Nephron (organoid): ENCODE data around the gene ADAMTS10.
"Not testable (repeated sequence)": the region's sequence is repeated elsewhere in the genome, so short reads cannot be mapped to it uniquely, and the experiment has no call there.

ENCODE experiments used
- H3K27ac Mint-ChIP-seq, 3 experiments: 2 replicates each; pipeline ENCODE4 v1.8.0; 2020; ENCODE audit warnings: mixed read lengths in 3 of 3, mild to moderate bottlenecking in 2 of 3, moderate library complexity in 1 of 3
- H3K27me3 Mint-ChIP-seq: 2 replicates; pipeline ENCODE4 v1.8.0; 2021; ENCODE audit warnings: low read depth, mild to moderate bottlenecking, moderate library complexity, mixed read lengths
- H3K36me3 Mint-ChIP-seq: 2 replicates; pipeline ENCODE4 v1.8.0; 2020; ENCODE audit warnings: low read depth, mixed read lengths
- H3K4me1 Mint-ChIP-seq: 2 replicates; pipeline ENCODE4 v1.8.0; 2020; ENCODE audit warnings: mixed read lengths
- H3K4me3 Mint-ChIP-seq, 3 experiments: 2 replicates each; pipeline ENCODE4 v1.8.0; 2020; ENCODE audit warnings: mild to moderate bottlenecking in 3 of 3, mixed read lengths in 3 of 3, moderate library complexity in 2 of 3
- H3K9me3 Mint-ChIP-seq: 2 replicates; pipeline ENCODE4 v1.8.0; 2020; ENCODE audit warnings: mixed read lengths
- CTCF ChIP-seq, 3 experiments: fragments of 200-600 bp; sonication (generic); IDR thresholded peaks; one replicate each; pipeline ENCODE4 v1.5.0; 2021; ENCODE audit warnings: antibody characterized with exemption in 3 of 3; ENCODE audit not compliant: unreplicated experiment in 3 of 3

The ADAMTS10 gene

GRCh38 chr19:8577741-8578140 is 32.8 kb downstream of the ADAMTS10 start:
- peaks cover 26% of the 10 kb centered on the region for H3K27me3 Mint-ChIP-seq
- TF ChIP-seq CTCF (IDR thresholded peaks at IDR 0.05; ENCODE audit: unreplicated experiment in 3 of 3), result no peak

GRCh38 chr19:8577247-8577646 is 33.3 kb downstream of the ADAMTS10 start, which contains the start of gene MYO1F:
TSS of gene MYO1F (minus strand) at chr19:8577442. CDS start at chr19:8577309, 133 bp downstream.
- Mint-ChIP-seq H3K4me3 (no peak within 1 kb of the TSS), H3K27me3 (peaks cover 26% of the 10 kb centered on the region), H3K4me1 (peaks cover 12% of the 10 kb centered on the region), H3K9me3 (no peaks in the 10 kb centered on the region), H3K36me3 (no peaks in the 10 kb centered on the region), H3K27ac (no peak within 1 kb of the TSS)
- no peak for TF ChIP-seq CTCF (IDR thresholded peaks at IDR 0.05; ENCODE audit: unreplicated experiment in 3 of 3)

More at GRCh38 chr19:8577741-8578140, 32.8 kb downstream of the ADAMTS10 start:
- H3K9me3 Mint-ChIP-seq, result no peaks in the 10 kb centered on the region
- H3K27ac Mint-ChIP-seq, result no peak overlapping the region
- H3K36me3 Mint-ChIP-seq, result peaks cover under 1% of the 10 kb centered on the region
- H3K4me3 Mint-ChIP-seq, result no peak overlapping the region
- H3K4me1 Mint-ChIP-seq, result peaks cover 12% of the 10 kb centered on the region

GRCh38 chr19:8576273-8576993 is 34.1 kb downstream of the ADAMTS10 start:
- Mint-ChIP-seq H3K4me3 (no peak overlapping the region), H3K27me3 (peaks cover 26% of the 10 kb centered on the region), H3K4me1 (peaks cover 12% of the 10 kb centered on the region), H3K9me3 (no peaks in the 10 kb centered on the region), H3K27ac (no peak overlapping the region), H3K36me3 (no peaks in the 10 kb centered on the region)
- no peak for TF ChIP-seq CTCF (IDR thresholded peaks at IDR 0.05; ENCODE audit: unreplicated experiment in 3 of 3)

GRCh38 chr19:8575467-8575997 is 35.0 kb downstream of the ADAMTS10 start:
- Mint-ChIP-seq H3K4me3 (no peak overlapping the region), H3K4me1 (peaks cover 12% of the 10 kb centered on the region), H3K9me3 (no peaks in the 10 kb centered on the region), H3K27me3 (peaks cover 26% of the 10 kb centered on the region), H3K36me3 (no peaks in the 10 kb centered on the region), H3K27ac (no peak overlapping the region)
- no peak for TF ChIP-seq CTCF (IDR thresholded peaks at IDR 0.05; ENCODE audit: unreplicated experiment in 3 of 3)

GRCh38 chr19:8574619-8574922 is 35.9 kb downstream of the ADAMTS10 start:
- H3K4me3 Mint-ChIP-seq, H3K27ac Mint-ChIP-seq: not testable (repeated sequence)
- H3K4me1 Mint-ChIP-seq, result peaks cover 12% of the 10 kb centered on the region

GRCh38 chr19:8573316-8573715 is 37.2 kb downstream of the ADAMTS10 start:
- no peak overlapping the region for H3K27ac Mint-ChIP-seq
- H3K27me3 Mint-ChIP-seq, result peaks cover 19% of the 10 kb centered on the region
- no peak overlapping the region for H3K4me3 Mint-ChIP-seq
- no peak for TF ChIP-seq CTCF (IDR thresholded peaks at IDR 0.05; ENCODE audit: unreplicated experiment in 3 of 3)
- H3K36me3 Mint-ChIP-seq, result no peaks in the 10 kb centered on the region
- no peaks in the 10 kb centered on the region for H3K9me3 Mint-ChIP-seq
- H3K4me1 Mint-ChIP-seq, result peaks cover 9% of the 10 kb centered on the region

More at GRCh38 chr19:8574619-8574922, 35.9 kb downstream of the ADAMTS10 start:
- H3K9me3 Mint-ChIP-seq, H3K36me3 Mint-ChIP-seq: not testable (repeated sequence)
- peaks cover 26% of the 10 kb centered on the region for H3K27me3 Mint-ChIP-seq
